Transverse colon (tissue), 4 donors: ENCODE results near the gene CHST11. TPM values are rescaled to one million over a fixed set of nuclear protein-coding genes. Genes with fewer than 3 reads are reported as not detected.

ENCODE experiments used
- DNase-seq: peaks from one replicate; pipeline ENCODE4 v3.0.0-alpha.2; 2019
- H3K27ac ChIP-seq, 4 donors: fragments of 200-600 bp; sonication (generic); 2 replicates each; pipeline ENCODE4 v1.5.1; 2016 to 2018; ENCODE audit warnings: inconsistent platforms in 4 of 4
- H3K27me3 ChIP-seq: fragments of 200-600 bp; sonication (generic); 2 replicates; pipeline ENCODE4 v1.5.1; 2017; ENCODE audit warnings: inconsistent platforms
- H3K36me3 ChIP-seq, 4 donors: fragments of 200-600 bp; sonication (generic); 2 replicates each; pipeline ENCODE4 v1.5.1; 2017 to 2019; ENCODE audit warnings: inconsistent platforms in 4 of 4
- H3K4me1 ChIP-seq, 4 donors: fragments of 200-600 bp; sonication (generic); 2 replicates each; pipeline ENCODE4 v1.5.1; 2017 to 2020; ENCODE audit warnings: inconsistent platforms in 4 of 4
- H3K4me3 ChIP-seq, 4 donors: fragments of 200-600 bp; sonication (generic); 1 replicate in 1 of 4; 2 replicates in 3 of 4; pipeline versions ENCODE4 v1.5.1 to v1.6.1; 2017 to 2019; ENCODE audit warnings: inconsistent platforms in 4 of 4
- H3K9me3 ChIP-seq, 2 donors: fragments of 200-600 bp; sonication (generic); 2 replicates each; pipeline ENCODE4 v1.5.1; 2017 to 2019; ENCODE audit warnings: inconsistent platforms in 2 of 2
- EP300 ChIP-seq: sonication (generic); formaldehyde crosslinking; IDR thresholded peaks from one replicate; pipeline ENCODE4 v1.6.1; 2017; ENCODE audit warnings: antibody characterized with exemption, low read depth
- POLR2A ChIP-seq: fragments of 450-650 bp; IDR thresholded peaks from one replicate; pipeline ENCODE4 v1.6.1; 2016; ENCODE audit warnings: antibody characterized with exemption, mild to moderate bottlenecking, moderate library complexity
- POLR2AphosphoS5 ChIP-seq, 3 donors: sonication (generic); formaldehyde crosslinking; IDR thresholded peaks; one replicate each; pipeline ENCODE4 v1.6.1; 2016; ENCODE audit warnings: antibody characterized with exemption in 3 of 3
- WGBS, 2 donors: methylation state at CpG; one replicate each; pipeline ENCODE4 v1.1.5; 2018; ENCODE audit warnings: low coverage in 1 of 2; 5-methylcytosine and 5-hydroxymethylcytosine counted together
- in situ Hi-C, 4 donors: fragments of 200-750 bp; cut with MboI; loops; one replicate each; pipeline versions ENCODE4 v1.15.0 to v1.15.1; 2017; ENCODE audit warnings: low sequenced_read_pairs in 3 of 4, low pct_ligation_motif_present in 1 of 4, low pct_unique_long_range_greater_than_20kb in 1 of 4
- intact Hi-C: fragments of 100-400 bp; cut with DNase I; formaldehyde crosslinking; loops from one replicate; pipeline ENCODE4 v1.15.1; 2023; ENCODE audit warnings: low total_unique reads
- total RNA-seq, 4 donors: library from RNA; depleted of rRNA; stranded (reverse); fragments of >200 nt; gene quantifications; one replicate each; pipeline ENCODE4 v1.1.0, GENCODE V29; 2016
- TF ChIP-seq, protein P1 (sequence below), 5 experiments: fragments of 200-600 bp in 3 of 5; fragments of 450-650 bp in 2 of 5; sonication (generic) in 3 of 5; IDR thresholded peaks; 1 replicate in 2 of 5; 2 replicates in 3 of 5; pipeline ENCODE4 v1.5.1; 2016 to 2017; ENCODE audit warnings: antibody characterized with exemption in 5 of 5, inconsistent platforms in 3 of 5, mild to moderate bottlenecking in 2 of 5, moderate library complexity in 1 of 5

The CHST11 gene
- total RNA-seq, 4 donors from 2014 or later, result 4.2 to 123 (median 31.5) TPM

DNA sequence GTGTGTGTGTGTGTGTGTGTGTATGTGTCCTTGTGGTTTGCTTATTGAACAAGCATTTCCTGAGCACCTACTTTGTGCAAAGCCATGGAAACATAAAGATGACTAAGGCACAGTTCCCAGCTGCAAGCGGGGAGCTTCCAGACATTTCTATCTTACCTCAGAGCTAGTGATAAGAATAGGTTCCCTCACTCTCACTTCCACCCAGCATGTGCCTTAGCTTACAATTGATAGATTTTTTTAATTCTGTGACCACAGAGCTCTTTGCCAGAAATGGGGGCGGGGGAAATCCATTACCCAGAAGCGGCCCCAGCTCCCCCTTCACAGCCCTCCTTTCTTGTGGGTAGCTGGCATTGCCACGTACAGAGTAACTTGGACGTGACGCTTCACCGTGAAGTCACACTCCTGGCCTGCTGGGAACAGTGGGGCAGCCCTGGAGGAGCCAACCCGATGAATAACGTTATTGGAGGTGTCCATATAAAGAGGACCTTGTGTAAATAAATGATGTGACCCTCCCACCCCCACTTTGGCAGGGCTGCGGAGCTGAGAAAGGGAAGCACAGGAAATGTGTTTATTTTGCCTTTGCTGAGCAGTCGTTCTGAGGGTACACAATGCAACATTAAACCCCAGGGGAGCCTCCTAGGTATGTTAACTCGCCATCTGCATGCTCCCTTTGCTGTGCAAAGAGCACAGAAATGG lies 238.9 kb downstream of the CHST11 start:
- 34 to 60% methylated on average over 2 to 12 of the region's 12 CpGs for WGBS, 2 donors
- TF ChIP-seq POLR2A, result no peak
- TF ChIP-seq, protein P1, sequence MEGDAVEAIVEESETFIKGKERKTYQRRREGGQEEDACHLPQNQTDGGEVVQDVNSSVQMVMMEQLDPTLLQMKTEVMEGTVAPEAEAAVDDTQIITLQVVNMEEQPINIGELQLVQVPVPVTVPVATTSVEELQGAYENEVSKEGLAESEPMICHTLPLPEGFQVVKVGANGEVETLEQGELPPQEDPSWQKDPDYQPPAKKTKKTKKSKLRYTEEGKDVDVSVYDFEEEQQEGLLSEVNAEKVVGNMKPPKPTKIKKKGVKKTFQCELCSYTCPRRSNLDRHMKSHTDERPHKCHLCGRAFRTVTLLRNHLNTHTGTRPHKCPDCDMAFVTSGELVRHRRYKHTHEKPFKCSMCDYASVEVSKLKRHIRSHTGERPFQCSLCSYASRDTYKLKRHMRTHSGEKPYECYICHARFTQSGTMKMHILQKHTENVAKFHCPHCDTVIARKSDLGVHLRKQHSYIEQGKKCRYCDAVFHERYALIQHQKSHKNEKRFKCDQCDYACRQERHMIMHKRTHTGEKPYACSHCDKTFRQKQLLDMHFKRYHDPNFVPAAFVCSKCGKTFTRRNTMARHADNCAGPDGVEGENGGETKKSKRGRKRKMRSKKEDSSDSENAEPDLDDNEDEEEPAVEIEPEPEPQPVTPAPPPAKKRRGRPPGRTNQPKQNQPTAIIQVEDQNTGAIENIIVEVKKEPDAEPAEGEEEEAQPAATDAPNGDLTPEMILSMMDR (IDR thresholded peaks at IDR 0.05), result no peak
- no peak for TF ChIP-seq POLR2AphosphoS5 (IDR thresholded peaks at IDR 0.05)
- no peak for TF ChIP-seq EP300

DNA sequence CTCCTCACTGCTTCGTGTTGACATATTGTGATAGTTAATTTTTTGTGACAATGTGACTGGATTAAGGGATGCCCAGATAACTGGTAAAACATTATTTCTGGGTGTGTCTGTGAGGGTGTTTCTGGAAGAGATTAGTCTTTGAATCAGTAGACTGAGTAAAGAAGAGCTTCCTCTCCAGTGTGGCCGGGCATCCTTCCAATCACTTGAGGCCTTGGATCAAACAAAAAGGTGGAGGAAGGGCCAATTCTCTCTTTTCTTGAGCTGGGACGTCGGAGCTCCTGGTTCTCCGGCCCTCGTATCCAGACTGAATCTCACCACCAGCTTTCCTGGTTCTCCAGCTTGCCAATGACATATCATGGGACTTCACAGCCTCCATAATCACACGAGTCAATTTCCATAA lies 240.4 kb downstream of the CHST11 start:
- no peaks in the 10 kb centered on the region for H3K9me3 ChIP-seq
- peaks cover 0 to 3% (median 0%) of the 10 kb centered on the region in 4 donors for H3K4me1 ChIP-seq
- no peaks in the 10 kb centered on the region for H3K36me3 ChIP-seq
- no peaks in the 10 kb centered on the region for H3K27me3 ChIP-seq
- H3K27ac ChIP-seq, result no peak overlapping the region
- in situ Hi-C loops, result no loop called here
- DNase-seq, result no peak
- intact Hi-C loops, result no loop called here
- no peak for TF ChIP-seq POLR2AphosphoS5 (IDR thresholded peaks at IDR 0.05)
- TF ChIP-seq POLR2A, result no peak
- TF ChIP-seq, protein P1 (IDR thresholded peaks at IDR 0.05), result no peak
- no peak for TF ChIP-seq EP300
- H3K4me3 ChIP-seq, result no peak overlapping the region
- WGBS, 2 donors, result 83 to 90% methylated on average over 6 to 7 of the region's 7 CpGs

More for the DNA sequence above, 238.9 kb downstream of the CHST11 start:
- H3K27me3 ChIP-seq, result no peaks in the 10 kb centered on the region
- H3K4me3 ChIP-seq, result no peak overlapping the region
- H3K4me1 ChIP-seq, result peaks cover 0 to 3% (median 0%) of the 10 kb centered on the region in 4 donors
- intact Hi-C loops, result no loop called here
- no peaks in the 10 kb centered on the region for H3K9me3 ChIP-seq
- in situ Hi-C loops, result no loop called here
- no peak overlapping the region for H3K27ac ChIP-seq
- no peaks in the 10 kb centered on the region for H3K36me3 ChIP-seq
- peak; percentile 22 for DNase-seq

DNA sequence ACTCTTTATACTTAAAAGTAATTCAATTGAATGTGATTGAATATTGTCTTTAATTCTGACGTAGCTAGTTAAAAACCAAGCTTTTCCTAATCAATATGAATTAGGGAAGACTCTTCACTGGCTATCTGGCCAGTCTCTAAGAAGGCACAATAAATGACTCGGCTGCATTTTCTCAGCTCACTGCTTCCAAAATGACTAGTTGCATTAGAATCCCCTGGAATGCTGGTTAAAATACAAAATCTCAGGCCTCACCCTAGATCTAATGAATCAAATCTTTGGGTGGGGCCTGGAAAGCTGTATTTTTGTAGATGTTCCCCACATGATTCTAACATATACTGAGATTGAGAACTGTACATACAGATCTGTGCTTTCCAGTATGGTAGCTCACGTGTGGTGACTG lies 242.1 kb downstream of the CHST11 start:
- DNase-seq, result no peak
- WGBS, 2 donors, result 86 to 87% methylated on average over 3 of the region's 3 CpGs

DNA sequence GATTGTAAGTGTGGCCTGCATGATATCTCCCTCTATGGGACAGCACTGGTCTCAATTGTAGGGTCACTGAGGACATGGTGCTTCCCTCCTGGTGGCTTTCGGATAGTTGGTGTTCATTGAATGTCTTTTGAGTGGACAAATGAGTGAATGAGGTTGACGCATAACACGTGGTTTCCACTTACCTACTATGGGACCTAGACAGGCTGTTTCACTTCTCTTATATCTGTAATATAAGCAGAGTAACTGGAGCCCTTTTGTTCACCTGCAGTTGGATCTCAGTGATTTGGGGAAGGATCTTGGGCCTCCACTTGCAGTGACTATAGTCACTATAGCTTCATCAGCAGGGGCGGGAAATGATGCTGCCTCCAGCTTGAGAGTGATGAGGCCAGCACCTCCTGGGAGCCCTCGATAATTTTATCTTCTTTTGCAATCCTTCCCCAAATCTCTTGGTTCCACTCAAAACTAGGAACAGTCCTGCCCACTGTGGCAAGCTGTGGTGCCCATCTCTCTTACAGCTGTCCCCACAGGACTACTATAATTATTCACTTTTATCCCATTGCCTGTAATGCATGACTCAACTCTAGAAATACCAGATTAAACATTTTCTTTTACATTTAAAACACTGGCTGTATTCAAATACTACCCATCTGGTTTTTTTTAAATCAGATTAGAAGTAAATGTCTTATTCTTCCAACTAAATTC lies 242.9 kb downstream of the CHST11 start:
- in situ Hi-C loops (no loop called here), intact Hi-C loops (no loop called here)
- Histone ChIP-seq H3K27ac (no peak overlapping the region), H3K27me3 (no peaks in the 10 kb centered on the region), H3K36me3 (no peaks in the 10 kb centered on the region), H3K4me3 (no peak overlapping the region), H3K9me3 (no peaks in the 10 kb centered on the region), H3K4me1 (peaks cover 0 to 3% (median 0%) of the 10 kb centered on the region in 4 donors)
- no peak for DNase-seq
- WGBS, 2 donors, result 43 to 79% methylated on average over 1 to 5 of the region's 5 CpGs
- no peak for TF ChIP-seq POLR2AphosphoS5 (IDR thresholded peaks at IDR 0.05)
- no peak for TF ChIP-seq POLR2A
- TF ChIP-seq, protein P1 (IDR thresholded peaks at IDR 0.05), result no peak
- no peak for TF ChIP-seq EP300

More for the DNA sequence above, 242.1 kb downstream of the CHST11 start:
- Histone ChIP-seq H3K36me3 (no peaks in the 10 kb centered on the region), H3K27ac (no peak overlapping the region), H3K4me1 (peaks cover 0 to 3% (median 0%) of the 10 kb centered on the region in 4 donors), H3K27me3 (no peaks in the 10 kb centered on the region), H3K4me3 (no peak overlapping the region), H3K9me3 (no peaks in the 10 kb centered on the region)
- intact Hi-C loops, result no loop called here
- TF ChIP-seq, protein P1 (IDR thresholded peaks at IDR 0.05), result no peak
- no peak for TF ChIP-seq EP300
- no peak for TF ChIP-seq POLR2AphosphoS5 (IDR thresholded peaks at IDR 0.05)
- TF ChIP-seq POLR2A, result no peak
- in situ Hi-C loops, result no loop called here
